ENCODE data around the gene ISL1.

DNA sequence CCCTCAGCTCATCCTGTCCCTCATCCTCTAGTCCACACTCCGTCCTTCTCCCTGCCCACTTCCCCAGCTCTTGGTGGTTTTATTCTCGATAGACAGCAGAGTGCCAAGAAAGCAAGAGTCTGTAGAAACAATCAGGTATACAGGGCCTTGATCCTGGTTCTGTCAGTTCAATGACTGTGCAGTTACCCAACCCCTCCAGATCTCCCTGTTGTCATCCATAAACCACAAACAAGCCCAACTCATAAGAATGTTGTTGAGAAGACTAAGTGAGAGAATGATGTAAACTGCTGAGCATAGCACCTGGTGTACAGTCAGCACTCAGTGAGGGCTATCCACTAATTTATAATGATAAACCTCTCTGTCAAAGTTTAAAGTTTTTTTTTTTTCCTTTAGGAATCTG lies 31.3 kb downstream of the ISL1 start:
- no peak for TF ChIP-seq EZH2 (conservative IDR thresholded peaks at IDR 0.05; ENCODE audit: low read depth, low read length)
- TF ChIP-seq, protein P1, sequence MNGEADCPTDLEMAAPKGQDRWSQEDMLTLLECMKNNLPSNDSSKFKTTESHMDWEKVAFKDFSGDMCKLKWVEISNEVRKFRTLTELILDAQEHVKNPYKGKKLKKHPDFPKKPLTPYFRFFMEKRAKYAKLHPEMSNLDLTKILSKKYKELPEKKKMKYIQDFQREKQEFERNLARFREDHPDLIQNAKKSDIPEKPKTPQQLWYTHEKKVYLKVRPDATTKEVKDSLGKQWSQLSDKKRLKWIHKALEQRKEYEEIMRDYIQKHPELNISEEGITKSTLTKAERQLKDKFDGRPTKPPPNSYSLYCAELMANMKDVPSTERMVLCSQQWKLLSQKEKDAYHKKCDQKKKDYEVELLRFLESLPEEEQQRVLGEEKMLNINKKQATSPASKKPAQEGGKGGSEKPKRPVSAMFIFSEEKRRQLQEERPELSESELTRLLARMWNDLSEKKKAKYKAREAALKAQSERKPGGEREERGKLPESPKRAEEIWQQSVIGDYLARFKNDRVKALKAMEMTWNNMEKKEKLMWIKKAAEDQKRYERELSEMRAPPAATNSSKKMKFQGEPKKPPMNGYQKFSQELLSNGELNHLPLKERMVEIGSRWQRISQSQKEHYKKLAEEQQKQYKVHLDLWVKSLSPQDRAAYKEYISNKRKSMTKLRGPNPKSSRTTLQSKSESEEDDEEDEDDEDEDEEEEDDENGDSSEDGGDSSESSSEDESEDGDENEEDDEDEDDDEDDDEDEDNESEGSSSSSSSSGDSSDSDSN (CRISPR knock-in tag; IDR thresholded peaks at IDR 0.05), result no peak
- TF ChIP-seq CBX2 (IDR thresholded peaks at IDR 0.05; ENCODE audit: low read depth, low read length), result no peak
- no peak for TF ChIP-seq CBX2 (CRISPR knock-in tag; IDR thresholded peaks at IDR 0.05; ENCODE audit: low read depth)
- TF ChIP-seq RARA (CRISPR knock-in tag; IDR thresholded peaks at IDR 0.05), result no peak
